KG1 (cell line): ENCODE measurements around the gene CPM.
"Not testable (repeated sequence)": the region's sequence is repeated elsewhere in the genome, so short reads cannot be mapped to it uniquely, and the experiment has no call there.

Experiments
- DNase-seq: peaks from one replicate; lab custom pipeline; 2025; lab: John Stamatoyannopoulos, UW

Gene CPM

DNA sequence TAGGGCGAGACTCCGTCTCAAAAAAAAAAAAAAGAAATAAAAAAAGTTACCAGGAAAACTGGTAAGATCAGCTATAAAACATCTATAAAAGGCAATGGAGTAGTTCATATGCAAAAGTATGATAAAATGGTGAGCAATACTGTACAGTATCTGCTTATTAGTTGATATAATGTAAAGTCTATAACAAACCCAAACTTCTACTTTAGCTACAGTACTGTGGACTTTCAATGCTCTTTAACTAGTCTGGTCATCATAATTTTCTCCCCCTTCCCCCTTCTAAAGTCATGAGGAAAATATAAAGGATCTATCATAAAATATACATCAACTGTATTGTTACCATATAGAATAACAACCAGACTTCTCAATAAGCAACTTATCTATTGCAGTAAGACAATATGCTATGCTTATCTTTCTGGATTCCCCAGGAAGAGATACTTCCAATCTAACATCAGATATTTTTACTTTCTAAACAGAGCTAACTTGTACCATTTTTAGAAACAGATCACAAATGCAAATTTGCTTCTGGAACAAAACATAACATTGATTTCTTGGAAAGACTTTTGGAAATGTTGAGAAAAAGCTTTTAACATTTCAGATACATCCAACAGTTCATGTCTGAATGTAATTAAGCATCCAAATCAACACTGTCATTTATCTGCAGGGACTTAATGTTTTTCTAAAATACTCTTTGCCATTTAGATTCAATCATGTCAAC is 81.2 kb downstream of the CPM start:
- DNase-seq = no peak

DNA sequence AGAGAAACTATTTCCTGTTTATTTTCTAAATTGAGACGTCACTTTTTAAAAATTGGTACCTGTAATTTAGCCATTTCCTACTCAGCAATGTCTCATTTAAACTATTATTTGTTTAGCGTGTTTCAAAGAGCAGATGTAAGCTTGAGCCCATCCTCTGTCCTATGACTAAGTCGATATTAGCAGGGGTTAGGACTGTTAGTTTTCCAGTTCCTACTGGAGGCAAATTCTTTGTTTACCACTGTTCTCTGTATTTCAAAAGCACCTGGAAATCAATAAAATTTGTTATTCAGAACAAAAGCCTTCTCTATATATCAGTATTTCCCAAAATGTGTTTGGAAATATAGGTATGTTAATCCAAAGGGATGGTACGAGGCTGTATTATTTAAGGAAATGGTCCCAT is 82.6 kb downstream of the CPM start:
- DNase-seq = no peak

DNA sequence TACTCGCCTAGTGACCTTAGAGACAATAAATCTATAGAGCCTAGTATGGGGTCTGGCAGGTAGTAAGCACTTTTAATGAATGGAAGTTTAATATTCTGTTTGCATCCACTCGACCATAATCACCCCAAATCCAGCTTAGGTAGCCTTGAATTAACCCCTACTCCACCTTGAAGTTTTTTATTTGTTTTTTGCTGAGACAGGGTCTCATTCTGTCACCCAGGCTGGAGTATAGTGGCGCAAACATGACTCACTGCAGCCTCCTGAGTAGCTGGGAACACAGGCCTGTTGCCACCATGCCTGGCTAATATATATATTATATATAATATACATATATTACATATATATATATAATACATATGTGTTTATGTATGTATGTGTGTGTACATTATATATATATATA is 86.2 kb downstream of the CPM start:
- no peak for DNase-seq

DNA sequence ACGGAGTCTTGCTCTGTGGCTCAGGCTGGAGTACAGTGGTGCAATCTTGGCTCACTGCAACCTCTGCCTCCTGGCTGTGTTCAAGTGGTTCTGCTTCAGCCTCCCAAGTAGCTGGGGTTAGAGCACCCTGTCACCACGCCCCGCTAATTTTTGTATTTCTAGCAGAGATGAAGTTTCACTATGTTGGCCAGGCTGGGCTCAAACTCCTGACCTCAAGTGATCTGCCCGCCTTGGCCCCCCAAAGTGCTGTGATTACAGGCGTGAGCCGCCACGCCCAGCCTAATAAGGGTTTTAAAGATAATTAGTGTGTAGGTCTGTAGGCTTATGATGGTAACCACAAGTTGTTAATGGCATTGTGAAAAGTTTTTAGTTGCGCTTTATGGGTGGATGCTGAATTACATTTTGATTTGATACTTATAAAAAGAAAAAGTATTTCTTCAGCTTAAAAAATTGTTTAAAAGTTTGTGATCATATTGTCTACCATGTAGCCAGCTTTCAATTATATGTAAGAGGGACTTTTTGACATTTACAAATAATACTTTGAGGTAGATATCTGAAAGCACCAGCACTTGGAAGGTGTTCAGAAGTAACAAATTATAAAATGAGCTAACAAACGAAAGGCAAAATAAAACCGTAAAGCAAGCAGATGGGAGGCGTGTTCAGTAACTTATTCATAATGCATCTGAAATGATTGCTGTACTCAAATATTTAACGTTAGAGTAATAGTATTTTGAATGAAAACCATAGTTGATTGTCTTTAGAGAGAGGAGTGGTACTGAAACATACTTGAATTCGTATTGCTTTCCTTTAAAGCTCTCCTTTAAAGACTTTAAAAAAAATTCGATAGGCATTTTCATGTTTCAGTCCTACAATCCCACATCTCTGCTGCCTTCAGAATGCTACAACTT is 87.9 kb downstream of the CPM start:
- DNase-seq = no peak

DNA sequence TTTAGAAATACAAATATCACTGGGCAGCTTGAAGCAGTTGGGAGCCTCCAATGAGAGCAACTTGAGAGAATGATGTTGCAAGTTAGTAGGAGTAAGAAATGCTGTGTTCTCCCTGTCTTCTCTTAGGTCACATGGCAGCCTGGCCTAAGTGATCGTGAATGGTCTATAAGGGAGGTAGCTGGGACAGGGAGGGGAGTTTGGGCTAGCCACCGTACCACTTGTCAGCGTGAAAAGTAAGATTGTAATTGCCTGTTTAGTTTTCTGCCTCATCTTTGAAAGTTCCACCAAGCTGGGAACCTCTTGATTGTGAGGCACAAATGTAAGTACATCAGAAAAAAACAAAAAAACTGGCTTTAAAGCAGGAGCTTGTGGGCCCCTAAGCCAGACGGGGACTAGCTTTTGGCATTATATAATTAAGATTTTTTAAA is 88.6 kb downstream of the CPM start:
- no peak for DNase-seq

DNA sequence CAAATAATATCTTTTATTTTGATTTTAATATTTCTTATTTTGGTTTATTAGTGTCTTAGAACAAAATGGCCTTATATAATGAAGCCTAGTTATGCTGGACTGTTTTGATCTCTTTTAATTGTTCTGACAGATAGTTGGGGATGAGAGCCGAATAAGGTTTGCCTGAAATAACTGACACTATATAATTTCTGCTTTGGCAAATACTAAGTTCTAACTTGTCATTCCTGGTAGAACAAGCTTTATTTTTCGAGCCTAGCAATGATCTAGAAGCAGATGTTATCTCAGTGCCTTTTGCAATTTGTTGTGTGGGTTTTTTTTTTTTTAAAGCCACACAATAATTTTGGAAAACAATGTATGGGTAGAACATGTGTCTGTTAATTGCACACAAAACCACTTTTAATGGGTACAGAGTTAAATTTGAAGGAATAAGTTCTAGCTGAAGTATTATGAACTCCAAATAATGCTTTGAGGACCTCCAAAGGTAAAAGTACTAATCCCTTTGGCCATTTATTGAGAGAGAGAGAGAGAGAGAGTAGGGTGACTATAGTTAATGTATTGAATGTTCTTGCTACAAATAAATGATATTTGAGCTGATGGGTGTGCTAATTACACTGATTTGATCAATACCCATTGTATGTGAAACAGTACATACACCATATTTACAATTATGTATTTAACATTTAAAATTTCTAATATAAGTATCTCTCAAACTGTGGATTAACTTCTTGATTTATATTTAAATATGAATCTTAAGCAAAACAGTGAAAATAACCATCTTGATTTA is 90.0 kb downstream of the CPM start:
- DNase-seq = no peak

DNA sequence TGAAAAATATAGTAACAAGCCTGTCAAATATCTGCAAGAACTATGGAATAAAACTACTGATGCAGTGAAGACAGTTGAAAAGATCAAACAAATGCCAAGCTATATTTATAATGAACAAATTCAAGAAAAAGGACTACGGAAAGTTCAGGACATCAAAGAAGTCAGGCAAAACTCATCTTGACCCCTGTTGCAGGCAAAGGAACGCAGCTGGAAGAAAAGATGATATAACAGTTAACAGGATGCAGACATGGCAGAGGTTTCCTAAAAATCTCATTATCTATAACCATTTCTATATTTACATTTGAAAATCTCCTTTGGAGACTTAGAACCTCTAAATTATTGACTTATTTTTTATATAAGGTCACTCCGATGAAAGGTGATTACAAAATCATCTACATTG is 90.8 kb downstream of the CPM start:
- DNase-seq = no peak

DNA sequence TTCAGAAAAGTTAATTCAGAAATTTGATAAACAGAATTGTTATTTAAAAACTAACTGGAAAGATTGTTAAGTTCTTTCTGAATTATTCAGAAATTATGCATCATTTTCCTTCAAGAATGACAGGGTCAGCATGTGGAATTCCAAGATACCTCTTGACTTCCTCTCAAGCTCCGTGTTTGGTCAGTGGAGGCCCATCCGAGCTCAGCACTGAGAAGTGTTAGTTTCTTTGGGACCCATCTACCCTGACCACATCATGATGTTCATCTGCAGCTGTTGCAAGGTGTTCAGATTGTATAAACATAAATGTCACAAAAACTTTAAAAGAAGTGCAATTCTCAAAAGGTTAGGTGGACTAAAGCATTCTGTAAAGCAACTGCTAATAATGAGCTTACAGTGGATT is 91.3 kb downstream of the CPM start:
- no peak for DNase-seq

DNA sequence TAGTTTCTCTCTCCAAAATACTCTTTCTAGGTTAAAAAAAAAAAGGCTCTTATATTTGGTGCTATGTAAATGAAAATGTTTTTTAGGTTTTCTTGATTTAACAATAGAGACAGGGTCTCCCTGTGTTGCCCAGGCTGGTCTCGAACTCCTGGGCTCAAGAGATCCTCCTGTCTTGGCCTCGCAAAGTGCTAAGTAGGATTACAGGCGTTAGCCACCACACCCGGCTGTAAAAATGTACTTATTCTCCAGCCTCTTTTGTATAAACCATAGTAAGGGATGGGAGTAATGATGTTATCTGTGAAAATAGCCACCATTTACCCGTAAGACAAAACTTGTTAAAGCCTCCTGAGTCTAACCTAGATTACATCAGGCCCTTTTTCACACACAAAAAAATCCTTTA is 91.8 kb downstream of the CPM start:
- DNase-seq = not testable (repeated sequence)

DNA sequence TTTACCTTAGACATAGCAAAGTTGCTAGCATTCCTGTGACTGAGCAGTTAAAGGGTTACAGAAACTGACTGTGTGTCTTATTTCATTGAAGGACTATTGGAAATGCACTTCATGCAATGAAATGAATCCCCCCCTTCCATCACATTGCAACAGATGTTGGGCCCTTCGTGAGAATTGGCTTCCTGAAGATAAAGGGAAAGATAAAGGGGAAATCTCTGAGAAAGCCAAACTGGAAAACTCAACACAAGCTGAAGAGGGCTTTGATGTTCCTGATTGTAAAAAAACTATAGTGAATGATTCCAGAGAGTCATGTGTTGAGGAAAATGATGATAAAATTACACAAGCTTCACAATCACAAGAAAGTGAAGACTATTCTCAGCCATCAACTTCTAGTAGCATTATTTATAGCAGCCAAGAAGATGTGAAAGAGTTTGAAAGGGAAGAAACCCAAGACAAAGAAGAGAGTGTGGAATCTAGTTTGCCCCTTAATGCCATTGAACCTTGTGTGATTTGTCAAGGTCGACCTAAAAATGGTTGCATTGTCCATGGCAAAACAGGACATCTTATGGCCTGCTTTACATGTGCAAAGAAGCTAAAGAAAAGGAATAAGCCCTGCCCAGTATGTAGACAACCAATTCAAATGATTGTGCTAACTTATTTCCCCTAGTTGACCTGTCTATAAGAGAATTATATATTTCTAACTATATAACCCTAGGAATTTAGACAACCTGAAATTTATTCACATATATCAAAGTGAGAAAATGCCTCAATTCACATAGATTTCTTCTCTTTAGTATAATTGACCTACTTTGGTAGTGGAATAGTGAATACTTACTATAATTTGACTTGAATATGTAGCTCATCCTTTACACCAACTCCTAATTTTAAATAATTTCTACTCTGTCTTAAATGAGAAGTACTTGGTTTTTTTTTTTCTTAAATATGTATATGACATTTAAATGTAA is 93.5 kb downstream of the CPM start:
- no peak for DNase-seq

DNA sequence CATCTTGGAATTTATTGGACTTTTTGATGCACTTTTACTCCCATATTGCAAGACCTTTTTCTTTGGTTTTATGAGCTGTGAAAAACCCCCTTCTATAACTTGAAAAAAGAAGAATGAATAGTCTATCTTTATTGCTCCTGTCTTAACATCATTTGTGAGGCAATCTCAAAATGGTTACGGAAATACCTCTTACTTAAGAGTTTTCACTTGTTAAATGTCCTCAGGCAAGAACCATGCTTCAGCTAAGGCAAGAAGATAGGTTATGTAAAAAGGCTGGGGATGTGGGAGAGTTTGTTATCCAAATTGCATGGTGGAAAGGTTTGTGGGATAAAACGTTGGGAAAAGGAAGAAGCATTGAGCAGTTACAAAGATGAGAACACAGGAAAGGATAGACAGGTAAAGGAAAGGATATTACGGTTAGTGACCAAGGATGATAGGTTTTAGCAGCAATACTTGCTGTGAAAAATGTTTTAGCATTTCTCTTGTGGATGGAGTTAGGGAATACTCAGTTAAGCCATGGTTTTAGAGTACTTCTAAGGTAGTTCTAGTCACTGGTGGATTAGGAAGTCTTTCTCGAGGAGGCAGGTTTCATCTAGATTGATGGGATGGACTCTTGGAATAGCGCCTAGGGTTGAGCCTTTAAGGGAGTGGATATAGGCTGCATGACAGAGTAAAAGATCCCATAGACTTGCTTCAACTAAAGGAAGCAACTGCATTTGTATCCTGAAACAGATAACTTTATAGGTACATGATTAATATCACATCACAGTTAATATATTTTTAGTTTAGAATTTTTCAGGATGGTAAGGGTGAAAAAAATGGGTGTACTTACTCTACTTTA is 94.7 kb downstream of the CPM start:
- no peak for DNase-seq

DNA sequence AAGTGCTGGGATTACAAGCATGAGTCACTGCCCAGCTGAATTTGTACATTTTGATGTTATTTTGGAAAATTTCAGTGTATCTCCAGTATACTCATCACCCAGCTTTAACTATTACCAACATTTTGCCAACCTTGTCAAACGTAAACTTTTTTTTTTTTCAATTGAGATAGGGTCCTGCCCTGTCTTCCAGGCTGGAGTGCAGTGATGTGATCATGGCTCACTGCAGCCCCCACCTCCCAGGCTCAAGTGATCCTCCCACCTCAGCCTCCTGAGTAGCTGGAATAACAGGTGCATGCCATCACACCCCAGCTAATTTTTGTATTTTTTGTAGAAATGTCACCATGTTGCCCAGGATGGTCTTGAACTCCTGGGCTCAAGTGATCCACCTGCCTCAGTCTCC is 95.8 kb downstream of the CPM start:
- DNase-seq = no peak

DNA sequence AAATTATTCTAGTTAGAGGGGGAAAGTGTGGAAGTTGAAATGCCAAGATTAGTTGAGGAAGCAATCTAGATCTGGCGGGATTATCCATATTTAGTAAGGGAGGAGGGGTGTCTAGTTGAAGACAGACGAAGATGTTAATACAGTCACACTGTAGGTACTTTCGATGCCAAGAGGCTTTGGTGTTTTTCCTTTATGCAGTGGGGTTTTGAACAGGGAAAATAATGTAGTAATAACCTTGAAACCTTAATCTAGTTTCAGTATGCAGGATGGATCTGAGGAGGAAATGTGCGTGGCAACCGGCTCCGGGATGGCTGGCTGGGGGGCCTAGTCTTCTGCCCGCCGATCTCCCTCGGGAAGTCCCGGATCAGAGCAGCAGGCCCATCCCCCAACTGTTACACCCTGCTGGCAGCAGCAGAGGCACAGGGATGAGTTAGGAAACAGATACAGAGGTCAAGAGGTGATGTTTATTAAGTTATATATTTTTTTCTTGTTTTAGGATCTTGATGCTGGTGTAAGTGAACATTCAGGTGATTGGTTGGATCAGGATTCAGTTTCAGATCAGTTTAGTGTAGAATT is 97.5 kb downstream of the CPM start:
- no peak for DNase-seq

DNA sequence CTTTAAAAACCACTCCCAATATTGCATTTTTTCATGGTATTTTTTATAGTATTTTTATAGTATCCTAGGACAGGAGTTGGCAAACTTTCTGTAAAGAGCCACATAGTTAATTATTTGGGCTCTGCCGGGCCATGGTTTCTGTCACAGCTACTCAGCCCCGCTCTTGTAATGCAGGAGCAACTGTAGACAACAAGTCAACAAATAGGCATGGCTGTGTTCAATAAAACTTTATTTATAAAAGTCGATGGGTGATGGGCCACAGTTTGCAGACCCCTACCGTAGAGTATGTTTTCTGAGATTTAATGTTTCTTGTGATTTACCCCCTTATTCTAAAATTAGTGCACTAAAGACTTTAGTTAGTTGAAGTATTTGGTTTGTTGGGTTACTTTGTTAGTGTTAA is 99.5 kb downstream of the CPM start:
- DNase-seq = no peak

DNA sequence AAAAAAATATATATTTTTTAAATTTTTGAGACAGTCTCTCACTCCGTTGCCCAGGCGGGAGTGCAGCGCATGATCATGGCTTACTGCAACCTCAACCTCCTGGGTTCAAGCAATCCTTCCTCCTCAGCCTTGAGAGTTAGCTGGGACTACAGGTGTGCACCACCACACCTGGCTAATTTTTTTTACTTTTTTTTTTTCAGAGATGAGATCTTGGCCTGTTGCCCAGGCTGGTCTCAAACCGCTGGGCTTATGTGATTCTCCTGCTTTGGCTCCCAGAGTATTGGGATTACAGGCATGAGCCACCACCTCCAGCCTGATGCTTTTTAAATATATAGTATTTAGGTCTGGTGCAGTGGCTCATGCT is 100.5 kb downstream of the CPM start:
- DNase-seq = no peak

DNA sequence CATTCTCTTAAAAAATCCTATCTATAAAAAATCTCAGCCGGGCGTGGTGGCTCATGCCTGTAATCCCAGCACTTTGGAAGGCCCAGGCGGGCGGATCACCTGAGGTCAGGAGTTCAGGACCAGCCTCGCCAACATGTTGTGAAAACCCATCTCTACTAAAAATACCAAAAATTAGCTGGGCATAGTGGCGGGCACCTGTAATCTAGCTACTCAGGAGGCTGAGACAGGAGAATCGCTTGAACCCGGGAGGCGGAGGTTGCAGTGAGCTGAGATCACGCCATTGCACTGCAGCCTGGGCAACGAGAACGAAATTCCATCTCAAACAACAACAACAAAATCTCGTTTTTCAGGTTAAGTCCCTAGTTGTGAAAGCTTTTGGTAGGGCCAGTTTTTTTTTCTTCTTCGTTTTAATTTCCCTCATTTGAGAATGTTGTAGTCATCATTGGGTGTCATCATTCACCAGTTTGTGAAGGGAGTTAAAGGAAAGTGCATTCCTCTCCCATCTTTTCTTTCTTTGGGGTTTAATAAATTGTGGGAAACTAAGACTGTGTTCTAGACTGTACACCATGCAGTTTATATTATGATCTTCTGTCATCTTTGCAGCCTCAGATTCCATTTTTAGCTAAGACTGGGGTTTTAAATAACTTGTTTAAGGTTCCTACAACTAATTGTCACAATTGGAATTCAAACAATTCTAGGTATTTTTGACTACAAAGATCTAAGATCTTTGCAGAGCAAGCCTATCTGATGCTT is 101.0 kb downstream of the CPM start:
- DNase-seq = no peak

DNA sequence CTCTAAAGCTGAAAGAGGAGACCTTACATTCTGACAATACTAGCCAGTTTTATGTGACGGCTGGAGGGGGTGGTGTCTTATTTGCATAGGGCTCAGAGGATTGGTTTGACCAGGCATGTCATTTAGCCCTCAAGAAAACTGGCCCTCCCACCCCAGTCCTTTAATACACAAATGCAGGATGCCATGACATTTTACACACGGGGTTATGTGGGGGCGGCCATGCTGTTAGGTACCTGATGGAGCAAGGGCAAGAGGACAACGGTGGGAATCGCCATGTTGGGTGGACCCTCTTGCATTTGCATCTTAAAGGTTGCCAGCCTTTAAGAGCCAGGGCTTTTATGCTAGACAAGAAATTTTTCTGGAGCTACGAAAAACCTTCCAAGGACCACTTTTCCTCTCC is 101.7 kb downstream of the CPM start:
- no peak for DNase-seq

DNA sequence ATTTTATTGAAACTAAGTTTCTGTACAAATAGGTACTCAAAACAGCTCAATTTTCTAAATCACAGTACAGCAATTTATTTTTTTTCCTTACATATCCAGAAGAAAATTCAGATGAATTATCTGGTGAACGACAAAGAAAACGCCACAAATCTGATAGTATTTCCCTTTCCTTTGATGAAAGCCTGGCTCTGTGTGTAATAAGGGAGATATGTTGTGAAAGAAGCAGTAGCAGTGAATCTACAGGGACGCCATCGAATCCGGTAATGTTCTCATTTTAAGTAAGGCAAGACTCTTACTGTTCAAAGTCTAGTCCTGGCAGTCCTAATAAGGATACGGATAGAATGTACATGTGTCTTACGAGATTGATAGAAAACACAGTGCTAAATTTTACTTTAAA is 104.3 kb downstream of the CPM start:
- DNase-seq = no peak

DNA sequence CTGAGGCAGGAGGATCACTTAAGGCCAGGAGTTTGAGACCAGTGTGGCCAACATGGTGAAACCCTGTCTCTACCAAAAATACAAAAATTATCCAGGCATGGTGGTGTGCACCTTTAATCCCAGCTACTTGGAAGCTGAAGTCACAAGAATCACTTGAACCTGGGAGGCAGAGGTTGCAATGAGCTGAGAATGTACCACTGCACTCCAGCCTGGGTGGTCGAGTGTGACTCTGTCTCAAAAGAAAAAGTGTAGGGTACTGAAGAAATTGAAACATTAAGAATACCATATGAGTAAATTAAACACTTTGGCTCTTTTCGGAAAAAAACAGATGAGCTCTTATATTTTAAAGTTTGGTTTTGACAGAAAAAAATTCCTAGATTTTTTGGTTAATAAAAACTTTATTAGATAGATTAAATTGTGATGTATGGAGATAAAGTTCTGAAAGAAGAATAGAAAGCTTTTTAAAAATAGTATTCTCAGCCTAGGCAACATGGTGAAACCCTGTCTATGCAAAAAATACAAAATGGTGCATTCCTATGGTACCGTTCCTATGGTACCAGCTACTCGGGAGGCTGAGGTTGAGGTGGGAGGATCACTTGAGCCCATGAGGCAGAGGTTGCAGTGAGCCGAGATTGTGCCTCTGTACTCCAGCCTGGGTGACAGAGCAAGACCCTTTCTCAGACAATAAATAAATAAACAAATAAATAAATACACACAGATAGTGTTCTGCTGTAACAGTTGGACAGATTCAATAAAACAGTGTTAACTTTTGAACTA is 104.9 kb downstream of the CPM start:
- no peak for DNase-seq
